Epithelial cell of proximal tubule (primary cell): ENCODE data around the gene PPP2R2B. TPM values are rescaled to one million over a fixed set of nuclear protein-coding genes. Genes with fewer than 3 reads are reported as not detected.

Experiments
- DNase-seq: peaks from one replicate; pipeline ENCODE4 v3.0.0-alpha.2; 2011; ENCODE audit warnings: low read depth
- H3K4me3 ChIP-seq: 2 replicates; pipeline ENCODE4 v1.5.1; 2011; ENCODE audit warnings: low read depth, mild to moderate bottlenecking, low read length
- total RNA-seq: library from RNA; depleted of rRNA; stranded (reverse); fragments of >200 nt; gene quantifications from 2 replicates; pipeline ENCODE4 v1.2.3, GENCODE V29; 2015
- TF ChIP-seq, protein P1 (sequence below): conservative IDR thresholded peaks from 2 replicates; pipeline ENCODE4 v1.5.1; 2012; ENCODE audit warnings: low read depth, mild to moderate bottlenecking, low read length

Gene PPP2R2B
- total RNA-seq, 1 donor from 2014 or later, result 3.9 TPM

DNA sequence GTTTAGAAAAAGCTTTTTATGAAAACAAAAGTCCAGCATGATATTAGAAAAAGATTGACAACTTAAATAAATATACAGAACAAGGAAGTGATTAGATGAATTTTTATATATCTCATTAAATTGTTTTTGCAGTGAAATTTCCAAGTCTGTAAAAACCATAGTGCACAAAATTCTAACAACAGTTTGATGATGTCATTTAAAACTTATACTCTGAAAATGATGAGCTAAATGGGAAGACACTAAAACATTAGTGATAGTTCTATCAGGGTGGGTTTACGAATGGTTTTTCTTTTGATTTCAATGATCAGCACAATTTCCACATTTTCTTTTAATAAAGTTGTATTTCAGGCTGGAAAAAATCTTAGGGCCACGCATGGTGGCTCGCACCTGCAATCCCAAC lies 236.1 kb downstream of the PPP2R2B start:
- TF ChIP-seq, protein P1, sequence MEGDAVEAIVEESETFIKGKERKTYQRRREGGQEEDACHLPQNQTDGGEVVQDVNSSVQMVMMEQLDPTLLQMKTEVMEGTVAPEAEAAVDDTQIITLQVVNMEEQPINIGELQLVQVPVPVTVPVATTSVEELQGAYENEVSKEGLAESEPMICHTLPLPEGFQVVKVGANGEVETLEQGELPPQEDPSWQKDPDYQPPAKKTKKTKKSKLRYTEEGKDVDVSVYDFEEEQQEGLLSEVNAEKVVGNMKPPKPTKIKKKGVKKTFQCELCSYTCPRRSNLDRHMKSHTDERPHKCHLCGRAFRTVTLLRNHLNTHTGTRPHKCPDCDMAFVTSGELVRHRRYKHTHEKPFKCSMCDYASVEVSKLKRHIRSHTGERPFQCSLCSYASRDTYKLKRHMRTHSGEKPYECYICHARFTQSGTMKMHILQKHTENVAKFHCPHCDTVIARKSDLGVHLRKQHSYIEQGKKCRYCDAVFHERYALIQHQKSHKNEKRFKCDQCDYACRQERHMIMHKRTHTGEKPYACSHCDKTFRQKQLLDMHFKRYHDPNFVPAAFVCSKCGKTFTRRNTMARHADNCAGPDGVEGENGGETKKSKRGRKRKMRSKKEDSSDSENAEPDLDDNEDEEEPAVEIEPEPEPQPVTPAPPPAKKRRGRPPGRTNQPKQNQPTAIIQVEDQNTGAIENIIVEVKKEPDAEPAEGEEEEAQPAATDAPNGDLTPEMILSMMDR, result no peak
- no peak overlapping the region for H3K4me3 ChIP-seq
- DNase-seq, result no peak

DNA sequence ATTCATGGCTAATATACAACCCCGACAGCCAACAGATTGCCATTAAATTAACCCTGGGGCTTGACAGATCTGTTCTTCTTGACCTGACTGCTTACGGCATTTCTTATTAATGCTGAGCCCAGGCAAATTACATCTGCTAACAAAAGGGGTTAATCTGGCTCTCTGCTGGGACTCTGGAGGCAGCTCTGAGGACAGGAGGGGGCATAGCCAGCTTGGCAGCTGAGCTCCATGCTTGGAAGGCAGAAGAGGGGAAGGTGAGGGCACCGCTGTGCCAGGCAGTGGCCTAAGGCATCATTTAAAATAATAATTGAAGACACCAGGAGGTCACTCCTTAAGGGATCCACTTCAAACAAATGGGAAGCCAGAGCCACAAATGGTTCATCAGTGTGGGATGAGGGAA lies 236.6 kb downstream of the PPP2R2B start:
- no peak for DNase-seq
- no peak overlapping the region for H3K4me3 ChIP-seq
- TF ChIP-seq, protein P1, result no peak

DNA sequence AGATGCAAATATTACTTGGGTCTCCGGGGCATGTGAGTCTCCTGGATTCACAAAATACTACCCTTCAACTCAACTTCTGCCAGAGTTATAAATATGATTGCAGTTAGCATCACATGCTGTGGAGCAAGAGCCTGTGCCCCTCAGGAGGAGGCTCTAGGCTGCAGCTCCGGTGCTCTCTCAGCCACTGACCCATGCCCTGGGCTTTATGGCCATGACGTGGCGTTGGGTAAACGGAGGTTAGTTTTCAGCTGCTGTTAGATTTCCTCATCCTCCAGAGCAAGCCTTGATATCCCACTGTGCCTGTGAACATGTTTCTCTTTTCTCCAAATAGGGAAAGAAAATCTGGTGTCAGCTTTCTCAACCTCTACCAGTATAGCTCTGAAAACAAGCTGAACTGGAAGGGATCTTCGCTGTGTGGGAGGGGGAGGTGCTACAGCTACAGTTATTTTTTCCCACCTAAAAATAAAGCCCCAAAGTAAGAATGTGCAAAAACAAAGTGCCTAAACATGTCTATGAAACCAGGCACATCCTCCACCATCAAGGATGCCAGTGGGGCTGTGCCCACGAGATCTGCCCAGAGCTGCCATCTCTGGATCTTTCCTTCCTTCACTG lies 238.2 kb downstream of the PPP2R2B start:
- DNase-seq, result no peak
- TF ChIP-seq, protein P1, result no peak

DNA sequence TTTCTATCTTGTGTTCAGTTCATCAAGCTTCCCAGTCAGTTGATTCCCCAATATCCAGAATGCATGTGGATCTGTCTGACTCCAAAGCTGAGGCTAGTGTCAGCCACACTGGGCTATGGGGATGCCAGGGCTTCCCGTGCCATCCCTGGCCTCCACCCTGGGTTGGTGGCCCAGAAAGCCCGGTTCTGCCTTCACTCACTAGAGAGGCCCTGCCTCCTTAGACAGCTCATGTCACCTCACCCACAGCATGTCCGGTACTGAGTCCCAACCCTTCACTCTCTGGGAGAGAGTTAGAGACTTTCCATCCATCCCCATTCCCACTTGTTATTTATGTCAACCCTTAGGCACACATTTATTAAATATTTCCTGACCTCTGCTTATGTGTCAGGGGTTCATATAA lies 243.1 kb downstream of the PPP2R2B start:
- H3K4me3 ChIP-seq, result no peak overlapping the region
- TF ChIP-seq, protein P1, result no peak
- no peak for DNase-seq

More for the DNA sequence above, 238.2 kb downstream of the PPP2R2B start:
- H3K4me3 ChIP-seq, result no peak overlapping the region

DNA sequence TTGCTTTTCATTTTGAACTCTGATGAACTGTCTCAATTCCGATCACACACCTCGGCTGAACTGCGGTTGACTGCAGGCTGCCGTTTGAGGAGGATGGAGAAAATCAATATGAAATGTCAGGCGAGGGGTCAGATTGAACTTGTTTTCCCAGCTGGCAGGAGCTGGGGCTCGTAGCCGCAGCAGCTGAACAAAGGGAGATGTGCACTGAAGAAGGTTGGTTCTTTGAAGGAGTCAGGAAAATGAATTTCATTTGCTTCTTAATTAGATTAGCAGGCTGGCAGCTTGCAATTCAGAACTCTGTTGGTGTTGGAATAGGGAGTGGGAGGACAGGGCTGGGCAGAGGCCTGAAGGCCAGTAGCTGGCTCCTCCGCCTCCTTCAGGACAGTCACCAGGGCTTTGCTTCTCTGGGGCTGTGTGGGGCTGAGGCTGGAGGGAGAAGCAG lies 245.2 kb downstream of the PPP2R2B start:
- no peak for DNase-seq
- H3K4me3 ChIP-seq, result no peak overlapping the region
- TF ChIP-seq, protein P1, result no peak

DNA sequence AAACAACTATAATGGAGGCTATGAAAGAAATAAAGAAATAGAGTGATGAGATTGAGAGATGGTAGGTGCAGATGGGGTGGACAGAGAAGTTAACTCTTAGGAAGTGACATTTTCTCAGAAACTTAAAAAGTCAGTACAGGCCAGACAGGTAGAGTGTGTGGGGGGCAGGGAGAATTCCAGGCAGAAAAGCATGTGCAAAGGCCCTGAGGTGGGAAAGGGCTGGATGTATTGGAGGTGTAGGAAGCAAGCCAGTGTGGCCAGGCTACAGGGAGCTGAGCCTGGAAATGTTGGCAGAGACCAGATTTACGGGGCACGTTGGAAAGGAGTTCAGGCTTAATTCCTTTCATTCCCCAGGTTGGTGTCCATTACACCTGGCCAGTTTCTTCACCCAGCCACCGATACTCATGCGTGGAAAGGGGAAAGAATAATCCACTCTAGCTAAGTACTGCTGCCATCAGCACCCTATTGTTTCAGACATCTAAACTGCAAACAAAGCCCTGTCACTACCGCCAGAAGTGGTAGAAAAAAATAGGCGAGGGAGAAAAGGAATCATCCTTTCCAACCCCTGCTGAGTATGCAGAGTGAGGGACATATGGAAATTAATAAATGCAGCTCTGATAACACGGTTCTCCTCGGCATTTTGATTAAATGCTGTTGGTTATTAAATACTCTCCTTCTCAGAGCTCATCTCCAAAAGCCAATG lies 245.8 kb downstream of the PPP2R2B start:
- no peak for DNase-seq

More for the DNA sequence above, 245.8 kb downstream of the PPP2R2B start:
- TF ChIP-seq, protein P1, result no peak
- H3K4me3 ChIP-seq, result no peak overlapping the region
